Transverse colon (tissue), 4 donors: ENCODE results near the gene MTHFS. TPM values are rescaled to one million over a fixed set of nuclear protein-coding genes. Genes with fewer than 3 reads are reported as not detected.
"Not testable (repeated sequence)": the region's sequence is repeated elsewhere in the genome, so short reads cannot be mapped to it uniquely, and the experiment has no call there.

Experiments
- DNase-seq: peaks from one replicate; pipeline ENCODE4 v3.0.0-alpha.2; 2019
- H3K27ac ChIP-seq, 4 donors: fragments of 200-600 bp; sonication (generic); 2 replicates each; pipeline ENCODE4 v1.5.1; 2016 to 2018; ENCODE audit warnings: inconsistent platforms in 4 of 4
- H3K27me3 ChIP-seq: fragments of 200-600 bp; sonication (generic); 2 replicates; pipeline ENCODE4 v1.5.1; 2017; ENCODE audit warnings: inconsistent platforms
- H3K36me3 ChIP-seq, 4 donors: fragments of 200-600 bp; sonication (generic); 2 replicates each; pipeline ENCODE4 v1.5.1; 2017 to 2019; ENCODE audit warnings: inconsistent platforms in 4 of 4
- H3K4me1 ChIP-seq, 4 donors: fragments of 200-600 bp; sonication (generic); 2 replicates each; pipeline ENCODE4 v1.5.1; 2017 to 2020; ENCODE audit warnings: inconsistent platforms in 4 of 4
- H3K4me3 ChIP-seq, 4 donors: fragments of 200-600 bp; sonication (generic); 1 replicate in 1 of 4; 2 replicates in 3 of 4; pipeline versions ENCODE4 v1.5.1 to v1.6.1; 2017 to 2019; ENCODE audit warnings: inconsistent platforms in 4 of 4
- H3K9me3 ChIP-seq, 2 donors: fragments of 200-600 bp; sonication (generic); 2 replicates each; pipeline ENCODE4 v1.5.1; 2017 to 2019; ENCODE audit warnings: inconsistent platforms in 2 of 2
- CTCF ChIP-seq, 5 experiments: fragments of 200-600 bp in 3 of 5; fragments of 450-650 bp in 2 of 5; sonication (generic) in 3 of 5; IDR thresholded peaks; 1 replicate in 2 of 5; 2 replicates in 3 of 5; pipeline ENCODE4 v1.5.1; 2016 to 2017; ENCODE audit warnings: antibody characterized with exemption in 5 of 5, inconsistent platforms in 3 of 5, mild to moderate bottlenecking in 2 of 5, moderate library complexity in 1 of 5
- EP300 ChIP-seq: sonication (generic); formaldehyde crosslinking; IDR thresholded peaks from one replicate; pipeline ENCODE4 v1.6.1; 2017; ENCODE audit warnings: antibody characterized with exemption, low read depth
- POLR2A ChIP-seq: fragments of 450-650 bp; IDR thresholded peaks from one replicate; pipeline ENCODE4 v1.6.1; 2016; ENCODE audit warnings: antibody characterized with exemption, mild to moderate bottlenecking, moderate library complexity
- POLR2AphosphoS5 ChIP-seq, 3 donors: sonication (generic); formaldehyde crosslinking; IDR thresholded peaks; one replicate each; pipeline ENCODE4 v1.6.1; 2016; ENCODE audit warnings: antibody characterized with exemption in 3 of 3
- WGBS, 2 donors: methylation state at CpG; one replicate each; pipeline ENCODE4 v1.1.5; 2018; ENCODE audit warnings: low coverage in 1 of 2; 5-methylcytosine and 5-hydroxymethylcytosine counted together
- in situ Hi-C, 4 donors: fragments of 200-750 bp; cut with MboI; loops; one replicate each; pipeline versions ENCODE4 v1.15.0 to v1.15.1; 2017; ENCODE audit warnings: low sequenced_read_pairs in 3 of 4, low pct_ligation_motif_present in 1 of 4, low pct_unique_long_range_greater_than_20kb in 1 of 4
- intact Hi-C: fragments of 100-400 bp; cut with DNase I; formaldehyde crosslinking; loops from one replicate; pipeline ENCODE4 v1.15.1; 2023; ENCODE audit warnings: low total_unique reads
- total RNA-seq, 4 donors: library from RNA; depleted of rRNA; stranded (reverse); fragments of >200 nt; gene quantifications; one replicate each; pipeline ENCODE4 v1.1.0, GENCODE V29; 2016

Gene MTHFS
- total RNA-seq, 4 donors from 2014 or later: 22.1 to 28.7 (median 26.9) TPM; not detected in 1

- intact Hi-C loops (no loop called here), in situ Hi-C loops (no loop called here)
- H3K4me3 ChIP-seq: no peak overlapping the region
- H3K4me1 ChIP-seq: no peaks in the 10 kb centered on the region
- 79 to 94% methylated on average over 4 of the region's 4 CpGs for WGBS, 2 donors
- H3K9me3 ChIP-seq: no peaks in the 10 kb centered on the region
- TF ChIP-seq EP300 (no peak), POLR2A (no peak), POLR2AphosphoS5 (IDR thresholded peaks at IDR 0.05) (no peak), CTCF (IDR thresholded peaks at IDR 0.05) (no peak)
- no peaks in the 10 kb centered on the region for H3K27me3 ChIP-seq
- H3K36me3 ChIP-seq: no peaks in the 10 kb centered on the region
- no peak for DNase-seq
- H3K27ac ChIP-seq: no peak overlapping the region
Observed at GRCh38 chr15:79939399-79939798, 42.6 kb upstream of the MTHFS start.

- no peaks in the 10 kb centered on the region for H3K27me3 ChIP-seq
- 43 to 71% methylated on average over 1 of the region's 1 CpG for WGBS, 2 donors
- H3K4me3 ChIP-seq: no peak overlapping the region
- H3K36me3 ChIP-seq: no peaks in the 10 kb centered on the region
- DNase-seq: no peak
- H3K27ac ChIP-seq: no peak overlapping the region
- intact Hi-C loops (no loop called here), in situ Hi-C loops (no loop called here)
- H3K9me3 ChIP-seq: no peaks in the 10 kb centered on the region
- no peaks in the 10 kb centered on the region for H3K4me1 ChIP-seq
- TF ChIP-seq CTCF (IDR thresholded peaks at IDR 0.05): no peak
- TF ChIP-seq POLR2AphosphoS5 (IDR thresholded peaks at IDR 0.05): no peak
- TF ChIP-seq POLR2A: no peak
- no peak for TF ChIP-seq EP300
Observed at GRCh38 chr15:79938143-79938542, 41.3 kb upstream of the MTHFS start.

GRCh38 chr15:79935556-79936201 is 38.9 kb upstream of the MTHFS start:
- in situ Hi-C loops: not testable (repeated sequence)
- WGBS, 2 donors: 61 to 67% methylated on average over 1 to 7 of the region's 7 CpGs

GRCh38 chr15:79933231-79933630 is 36.4 kb upstream of the MTHFS start:
- H3K36me3 ChIP-seq: no peaks in the 10 kb centered on the region
- no peak for DNase-seq
- no peaks in the 10 kb centered on the region for H3K4me1 ChIP-seq
- H3K27me3 ChIP-seq: peaks cover 7% of the 10 kb centered on the region
- TF ChIP-seq POLR2AphosphoS5 (IDR thresholded peaks at IDR 0.05): no peak
- TF ChIP-seq POLR2A: no peak
- TF ChIP-seq EP300: no peak
- TF ChIP-seq CTCF (IDR thresholded peaks at IDR 0.05): no peak
- H3K27ac ChIP-seq: no peak overlapping the region
- in situ Hi-C loops: no loop called here
- 64 to 79% methylated on average over 2 to 3 of the region's 3 CpGs for WGBS, 2 donors
- H3K4me3 ChIP-seq: no peak overlapping the region
- intact Hi-C loops: no loop called here
- H3K9me3 ChIP-seq: no peaks in the 10 kb centered on the region

More at GRCh38 chr15:79935556-79936201, 38.9 kb upstream of the MTHFS start:
- H3K27ac ChIP-seq, DNase-seq, H3K27me3 ChIP-seq, H3K4me1 ChIP-seq, H3K36me3 ChIP-seq, H3K9me3 ChIP-seq, intact Hi-C loops, H3K4me3 ChIP-seq: not testable (repeated sequence)

- intact Hi-C loops: no loop called here
- no peak for DNase-seq
- peaks cover 7% of the 10 kb centered on the region for H3K27me3 ChIP-seq
- no peaks in the 10 kb centered on the region for H3K9me3 ChIP-seq
- H3K36me3 ChIP-seq: no peaks in the 10 kb centered on the region
- H3K4me1 ChIP-seq: no peaks in the 10 kb centered on the region
- TF ChIP-seq CTCF (IDR thresholded peaks at IDR 0.05) (no peak), POLR2AphosphoS5 (IDR thresholded peaks at IDR 0.05) (no peak), EP300 (no peak), POLR2A (no peak)
- in situ Hi-C loops: no loop called here
- H3K27ac ChIP-seq: no peak overlapping the region
- WGBS, 2 donors: 80 to 90% methylated on average over 2 to 5 of the region's 5 CpGs
- no peak overlapping the region for H3K4me3 ChIP-seq
Observed at GRCh38 chr15:79932447-79932846, 35.6 kb upstream of the MTHFS start.
